DMS53 treated with DMSO at 0.1 percent for 48 hours (cell line): ENCODE measurements around the gene PAFAH1B2.
"Not testable (repeated sequence)": the region's sequence is repeated elsewhere in the genome, so short reads cannot be mapped to it uniquely, and the experiment has no call there.

Source experiments
- DNase-seq: peaks from one replicate; lab custom pipeline; 2025; ENCODE audit not compliant: unreplicated experiment; lab: John Stamatoyannopoulos, UW

The PAFAH1B2 gene

GRCh38 chr11:117172724-117173421, 28.8 kb downstream of the PAFAH1B2 start:
- no peak for DNase-seq

GRCh38 chr11:117175104-117175503, 31.0 kb downstream of the PAFAH1B2 start:
- no peak for DNase-seq

DNA sequence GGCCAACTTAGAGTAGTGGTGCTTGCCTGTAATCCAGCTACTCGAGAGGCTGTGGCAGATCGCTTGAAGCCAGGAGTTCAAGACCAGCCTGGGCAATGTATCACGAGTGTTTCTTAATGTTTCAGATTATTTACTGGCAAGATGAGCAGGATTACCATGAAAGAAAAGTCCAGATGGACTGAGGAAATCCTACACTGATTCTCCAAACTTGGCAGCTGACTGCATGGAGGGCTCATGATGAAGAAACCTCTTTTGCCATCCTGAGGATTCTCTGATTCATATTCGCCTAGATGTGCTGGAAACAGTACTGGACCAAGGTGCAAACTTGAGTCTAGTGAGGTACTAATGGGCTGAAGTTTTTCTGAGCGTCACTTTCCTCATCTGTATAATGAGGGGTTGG, 31.7 kb downstream of the PAFAH1B2 start:
- DNase-seq: no peak

- no peak for DNase-seq
Measured at GRCh38 chr11:117176186-117176585, 32.1 kb downstream of the PAFAH1B2 start.

GRCh38 chr11:117177534-117178209, 33.6 kb downstream of the PAFAH1B2 start:
- peak; percentile 28 for DNase-seq

- DNase-seq: peak; percentile 82
Measured at GRCh38 chr11:117178210-117179034, 34.3 kb downstream of the PAFAH1B2 start, which contains the start of gene SIDT2. Gene SIDT2 (plus strand): TSS chr11:117178743. CDS start chr11:117179264, 521 bp downstream.

- DNase-seq: peak; percentile 21
Measured at GRCh38 chr11:117179048-117179999, 35.2 kb downstream of the PAFAH1B2 start.

GRCh38 chr11:117180020-117180419, 35.9 kb downstream of the PAFAH1B2 start:
- no peak for DNase-seq

GRCh38 chr11:117180661-117181585, 36.8 kb downstream of the PAFAH1B2 start:
- peak; percentile 57 for DNase-seq

DNA sequence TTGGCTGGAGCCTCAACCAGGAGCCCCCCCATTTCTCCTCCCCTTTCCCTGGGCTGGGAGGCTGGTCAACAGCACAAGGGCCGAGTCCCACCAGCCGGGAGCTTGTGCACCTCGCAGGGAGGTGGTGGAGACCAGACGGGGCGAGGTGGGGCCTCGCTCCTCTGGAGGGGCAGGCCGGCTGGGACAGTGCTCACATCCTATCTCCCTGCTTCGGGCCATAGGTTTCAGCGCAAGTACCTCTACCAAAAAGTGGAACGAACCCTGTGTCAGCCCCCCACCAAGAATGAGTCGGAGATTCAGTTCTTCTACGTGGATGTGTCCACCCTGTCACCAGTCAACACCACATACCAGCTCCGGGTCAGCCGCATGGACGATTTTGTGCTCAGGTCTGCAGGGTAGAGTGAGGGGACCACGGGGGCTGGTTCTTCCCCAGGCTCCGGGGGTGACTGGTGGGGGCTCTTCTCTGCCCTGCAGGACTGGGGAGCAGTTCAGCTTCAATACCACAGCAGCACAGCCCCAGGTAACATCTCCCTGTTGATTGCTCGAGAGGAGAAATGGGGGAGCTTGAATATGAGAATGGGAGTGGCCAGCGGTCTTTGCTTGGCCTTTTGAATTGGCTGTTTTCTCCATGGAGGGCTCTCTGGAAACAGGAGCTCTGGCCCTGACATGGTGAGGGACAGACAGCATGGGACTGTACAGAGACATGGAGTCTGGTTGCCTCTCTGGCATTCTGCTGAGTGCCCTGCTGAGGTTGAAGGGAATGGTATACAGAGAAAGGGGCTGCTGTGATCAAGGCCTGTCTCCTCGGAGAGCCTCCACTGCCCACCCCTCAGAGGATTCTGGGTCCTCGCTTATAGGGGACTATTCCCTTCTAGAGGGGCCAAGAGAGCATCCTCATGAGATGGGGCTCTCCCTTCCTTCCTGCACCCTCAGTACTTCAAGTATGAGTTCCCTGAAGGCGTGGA, 37.8 kb downstream of the PAFAH1B2 start:
- no peak for DNase-seq

DNA sequence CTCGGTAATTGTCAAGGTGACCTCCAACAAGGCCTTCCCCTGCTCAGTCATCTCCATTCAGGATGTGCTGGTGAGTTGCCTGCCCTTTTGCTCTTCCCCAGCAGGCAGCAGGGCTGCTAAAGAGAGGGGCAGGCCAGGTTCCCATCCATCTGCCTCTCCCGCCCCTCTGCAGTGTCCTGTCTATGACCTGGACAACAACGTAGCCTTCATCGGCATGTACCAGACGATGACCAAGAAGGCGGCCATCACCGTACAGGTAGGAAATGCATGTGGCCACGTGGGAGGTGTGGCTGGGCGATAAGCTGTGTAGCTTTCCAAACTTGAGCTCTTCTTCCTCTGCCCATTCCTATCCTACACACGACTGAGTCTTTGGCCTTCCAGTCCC, 38.5 kb downstream of the PAFAH1B2 start:
- DNase-seq: no peak

- not testable (repeated sequence) for DNase-seq
Measured at GRCh38 chr11:117183178-117183577, 39.1 kb downstream of the PAFAH1B2 start.

DNA sequence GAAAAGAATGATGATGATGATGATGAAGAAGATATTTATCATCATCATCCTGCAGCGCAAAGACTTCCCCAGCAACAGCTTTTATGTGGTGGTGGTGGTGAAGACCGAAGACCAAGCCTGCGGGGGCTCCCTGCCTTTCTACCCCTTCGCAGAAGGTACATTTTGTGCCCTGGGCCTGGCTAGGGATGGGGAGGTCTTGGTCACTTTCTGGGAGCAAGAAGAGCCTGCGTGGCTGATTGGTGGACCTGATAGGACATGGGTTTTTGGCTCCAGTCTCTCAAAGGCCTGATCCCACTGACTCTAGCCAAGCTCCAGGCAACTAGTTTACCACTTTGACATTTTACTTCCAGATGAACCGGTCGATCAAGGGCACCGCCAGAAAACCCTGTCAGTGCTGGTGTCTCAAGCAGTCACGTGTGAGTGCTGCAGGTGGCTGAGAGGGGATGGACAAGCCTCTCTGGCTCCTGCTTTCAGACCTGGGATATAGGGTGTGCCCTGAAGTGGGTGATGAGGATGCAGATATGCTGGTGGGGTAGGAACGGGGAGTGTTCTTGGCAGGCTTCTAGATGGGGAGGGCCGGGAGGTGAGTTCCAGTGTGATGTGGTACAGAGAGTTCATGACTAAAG, 39.8 kb downstream of the PAFAH1B2 start:
- DNase-seq: peak; percentile 95

DNA sequence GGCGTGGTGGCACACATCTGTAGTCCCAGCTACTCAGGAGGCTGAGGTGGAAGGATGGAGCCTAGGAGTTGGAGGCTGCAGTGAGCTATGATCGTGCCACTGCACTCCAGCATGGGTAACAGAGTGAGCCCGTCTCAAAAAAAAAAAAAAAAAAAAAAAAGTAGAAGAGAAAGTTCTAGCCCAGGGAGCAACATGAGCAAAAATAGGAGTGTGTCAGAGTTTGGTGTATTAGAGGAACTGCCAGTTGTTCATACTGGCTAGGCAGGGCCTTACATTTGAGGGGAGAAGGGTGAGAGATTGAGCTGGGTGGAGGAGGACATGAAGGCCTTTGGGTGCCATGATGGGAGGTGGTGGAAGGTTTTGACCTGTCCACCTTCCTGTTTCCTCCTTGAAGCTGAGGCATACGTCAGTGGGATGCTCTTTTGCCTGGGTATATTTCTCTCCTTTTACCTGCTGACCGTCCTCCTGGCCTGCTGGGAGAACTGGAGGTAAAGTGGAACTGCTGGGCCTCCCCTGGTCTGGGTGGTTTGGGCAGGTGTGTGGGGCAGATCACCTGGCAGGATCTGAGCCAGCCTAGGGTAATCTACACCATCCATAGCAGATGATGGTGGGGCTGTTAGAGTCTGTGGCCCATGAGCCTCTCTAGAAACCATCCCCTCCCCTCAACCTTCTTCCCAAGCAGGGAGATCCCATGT, 41.8 kb downstream of the PAFAH1B2 start:
- no peak for DNase-seq

GRCh38 chr11:117186431-117186761, 42.3 kb downstream of the PAFAH1B2 start:
- no peak for DNase-seq

DNA sequence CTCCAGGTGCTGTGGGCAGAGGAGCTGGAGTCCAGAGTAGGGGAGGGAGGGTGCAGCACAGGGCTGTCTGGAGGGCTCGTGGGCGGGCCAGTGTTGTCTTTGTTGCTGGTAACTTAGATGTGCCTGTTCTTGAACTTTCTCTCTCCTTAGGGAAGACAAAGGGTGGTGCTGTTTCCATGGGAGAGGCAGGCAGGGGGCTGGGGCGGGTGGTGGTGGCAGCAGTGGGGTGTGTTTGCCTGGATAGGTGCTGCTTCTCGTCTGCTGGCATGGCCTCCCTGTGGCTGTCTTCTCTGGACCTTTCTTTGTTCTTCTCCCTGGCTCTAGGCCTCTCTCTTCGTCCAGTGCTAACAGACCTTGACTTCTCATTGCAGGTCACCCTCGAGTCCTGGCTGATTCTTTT, 42.9 kb downstream of the PAFAH1B2 start:
- DNase-seq: no peak

DNA sequence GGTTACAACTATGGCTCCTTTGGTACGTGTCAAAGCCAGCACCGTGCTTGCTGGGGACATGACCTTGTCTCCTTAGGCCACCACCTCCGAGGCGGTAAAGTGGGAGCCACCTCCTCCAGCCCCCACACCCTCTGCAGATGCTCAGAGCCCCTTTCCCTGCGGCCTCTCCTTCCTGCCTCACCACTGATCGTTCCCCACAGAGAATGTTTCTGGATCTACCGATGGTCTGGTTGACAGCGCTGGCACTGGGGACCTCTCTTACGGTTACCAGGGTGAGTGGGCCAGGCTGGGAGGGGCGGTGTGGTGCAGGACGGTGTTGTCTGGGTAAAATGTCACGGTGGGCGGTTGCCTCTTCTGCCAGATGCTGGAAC, 43.3 kb downstream of the PAFAH1B2 start:
- no peak for DNase-seq
